Measurements from ENCODE around the gene NIFK. TPM values are rescaled to one million over a fixed set of nuclear protein-coding genes. Genes with fewer than 3 reads are reported as not detected.
A peak's percentile ranks its signal among the peaks of the same experiment; 100 is the strongest.

Gene NIFK
- total and polyA plus RNA-seq, 8 donors = 22.9 to 40.4 (median 25.8) TPM

DNA sequence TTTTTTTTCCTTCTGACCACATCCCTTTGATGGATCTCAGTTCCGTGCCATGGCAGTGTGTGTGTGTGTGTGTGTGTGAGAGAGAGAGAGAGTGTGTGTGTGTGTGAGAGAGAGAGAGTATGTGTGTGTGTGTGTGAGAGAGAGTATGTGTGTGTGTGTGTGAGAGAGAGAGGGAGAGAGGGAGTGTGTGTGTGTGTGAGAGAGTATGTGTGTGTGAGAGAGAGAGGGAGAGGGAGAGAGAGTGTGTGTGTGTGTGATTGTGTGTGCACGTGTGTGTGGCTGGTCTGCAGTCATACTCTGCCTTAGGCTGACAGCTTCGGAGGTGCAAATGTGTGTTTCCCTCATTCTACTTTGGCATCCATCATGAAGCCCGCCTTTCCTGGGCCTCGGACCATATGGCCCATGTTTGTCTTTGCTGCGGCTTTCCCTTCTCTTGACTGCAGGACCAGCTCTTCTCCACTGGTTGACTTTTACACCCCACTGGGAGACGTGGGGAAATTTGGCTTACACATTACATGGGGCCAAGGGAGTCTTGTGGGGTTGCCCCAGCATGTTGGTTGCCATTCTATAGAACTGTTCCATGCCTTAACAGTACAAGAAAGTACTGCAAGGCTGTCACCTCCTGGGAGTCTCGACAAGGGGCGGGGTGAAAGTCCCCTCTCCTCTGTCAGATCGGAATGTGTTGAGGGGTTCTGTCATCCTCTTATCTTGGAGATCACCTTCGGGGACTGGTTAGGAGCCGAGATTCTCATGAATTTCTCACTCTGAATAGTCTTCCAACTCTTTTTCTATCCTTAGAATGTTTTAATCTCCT is 40.4 kb upstream of the NIFK start:
- Histone ChIP-seq H3K27me3 (no peaks in the 10 kb centered on the region), H3K36me3 (no peaks in the 10 kb centered on the region), H3K4me1 (no peaks in the 10 kb centered on the region), H3K9me3 (no peaks in the 10 kb centered on the region), H3K27ac (no peak overlapping the region), H3K4me3 (no peak overlapping the region)
- TF ChIP-seq, protein P1, sequence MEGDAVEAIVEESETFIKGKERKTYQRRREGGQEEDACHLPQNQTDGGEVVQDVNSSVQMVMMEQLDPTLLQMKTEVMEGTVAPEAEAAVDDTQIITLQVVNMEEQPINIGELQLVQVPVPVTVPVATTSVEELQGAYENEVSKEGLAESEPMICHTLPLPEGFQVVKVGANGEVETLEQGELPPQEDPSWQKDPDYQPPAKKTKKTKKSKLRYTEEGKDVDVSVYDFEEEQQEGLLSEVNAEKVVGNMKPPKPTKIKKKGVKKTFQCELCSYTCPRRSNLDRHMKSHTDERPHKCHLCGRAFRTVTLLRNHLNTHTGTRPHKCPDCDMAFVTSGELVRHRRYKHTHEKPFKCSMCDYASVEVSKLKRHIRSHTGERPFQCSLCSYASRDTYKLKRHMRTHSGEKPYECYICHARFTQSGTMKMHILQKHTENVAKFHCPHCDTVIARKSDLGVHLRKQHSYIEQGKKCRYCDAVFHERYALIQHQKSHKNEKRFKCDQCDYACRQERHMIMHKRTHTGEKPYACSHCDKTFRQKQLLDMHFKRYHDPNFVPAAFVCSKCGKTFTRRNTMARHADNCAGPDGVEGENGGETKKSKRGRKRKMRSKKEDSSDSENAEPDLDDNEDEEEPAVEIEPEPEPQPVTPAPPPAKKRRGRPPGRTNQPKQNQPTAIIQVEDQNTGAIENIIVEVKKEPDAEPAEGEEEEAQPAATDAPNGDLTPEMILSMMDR (IDR thresholded peaks at IDR 0.05) = no peak
- intact Hi-C loops (cut with DNase I) = no loop called here
- FAIRE-seq (no peak), ATAC-seq (peak in 1 of 4 donors; percentile 13), DNase-seq (no peak)
- 35 to 37% methylated on average over 12 of the region's 12 CpGs for WGBS, 2 donors

DNA sequence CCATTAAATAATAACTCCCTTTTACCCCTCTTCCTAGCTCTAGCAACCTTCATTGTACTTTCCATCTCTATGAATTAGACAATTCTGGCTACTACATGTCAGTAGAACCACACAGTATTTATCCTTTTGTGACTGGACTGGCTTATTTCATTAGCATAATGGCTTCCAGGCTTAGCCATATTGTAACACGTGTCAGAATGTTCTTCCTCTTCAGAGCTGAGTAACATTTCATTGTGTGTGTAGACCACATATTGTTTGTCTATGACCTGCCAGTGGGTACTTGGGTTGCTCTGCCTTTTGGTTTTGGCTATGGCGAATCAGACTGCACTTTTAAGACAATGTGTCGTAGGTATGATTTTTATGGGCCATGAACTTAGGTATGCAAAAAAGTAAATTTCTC is 39.7 kb upstream of the NIFK start:
- Histone ChIP-seq H3K9me3 (no peaks in the 10 kb centered on the region), H3K4me3 (no peak overlapping the region), H3K27me3 (no peaks in the 10 kb centered on the region), H3K27ac (no peak overlapping the region), H3K36me3 (no peaks in the 10 kb centered on the region), H3K4me1 (no peaks in the 10 kb centered on the region)
- ATAC-seq (no peak), DNase-seq (no peak), FAIRE-seq (no peak)
- TF ChIP-seq, protein P1 (IDR thresholded peaks at IDR 0.05) = no peak
- 77% methylated on average over 3 of the region's 3 CpGs for WGBS, 2 donors
- intact Hi-C loops (cut with DNase I) = no loop called here

DNA sequence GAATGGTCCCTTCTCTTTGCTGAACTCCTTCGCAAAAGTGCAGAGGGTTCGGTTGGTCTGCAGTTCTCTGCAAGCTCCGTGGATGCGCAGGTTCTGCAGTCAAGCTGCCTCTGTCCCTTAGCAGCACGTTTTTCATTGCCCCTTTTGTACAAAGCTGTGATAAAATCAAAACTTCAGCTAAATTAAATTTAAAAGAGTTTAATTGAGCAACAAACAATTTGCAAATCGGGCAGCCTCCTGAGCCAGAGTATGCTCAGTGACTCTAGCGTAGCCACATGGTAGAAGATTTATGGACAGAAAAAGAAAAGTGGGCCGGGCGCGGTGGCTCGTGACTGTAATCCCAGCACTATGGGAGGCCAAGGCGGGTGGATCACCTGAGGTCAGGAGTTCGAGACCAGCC is 37.6 kb upstream of the NIFK start:
- WGBS, 2 donors = 85 to 92% methylated on average over 13 of the region's 13 CpGs
- ATAC-seq (no peak), FAIRE-seq (no peak), DNase-seq (no peak)
- Histone ChIP-seq H3K4me1 (no peaks in the 10 kb centered on the region), H3K4me3 (no peak overlapping the region), H3K27ac (no peak overlapping the region), H3K9me3 (no peaks in the 10 kb centered on the region), H3K27me3 (no peaks in the 10 kb centered on the region), H3K36me3 (no peaks in the 10 kb centered on the region)
- TF ChIP-seq, protein P1 (IDR thresholded peaks at IDR 0.05) = no peak
- intact Hi-C loops (cut with DNase I) = no loop called here

DNA sequence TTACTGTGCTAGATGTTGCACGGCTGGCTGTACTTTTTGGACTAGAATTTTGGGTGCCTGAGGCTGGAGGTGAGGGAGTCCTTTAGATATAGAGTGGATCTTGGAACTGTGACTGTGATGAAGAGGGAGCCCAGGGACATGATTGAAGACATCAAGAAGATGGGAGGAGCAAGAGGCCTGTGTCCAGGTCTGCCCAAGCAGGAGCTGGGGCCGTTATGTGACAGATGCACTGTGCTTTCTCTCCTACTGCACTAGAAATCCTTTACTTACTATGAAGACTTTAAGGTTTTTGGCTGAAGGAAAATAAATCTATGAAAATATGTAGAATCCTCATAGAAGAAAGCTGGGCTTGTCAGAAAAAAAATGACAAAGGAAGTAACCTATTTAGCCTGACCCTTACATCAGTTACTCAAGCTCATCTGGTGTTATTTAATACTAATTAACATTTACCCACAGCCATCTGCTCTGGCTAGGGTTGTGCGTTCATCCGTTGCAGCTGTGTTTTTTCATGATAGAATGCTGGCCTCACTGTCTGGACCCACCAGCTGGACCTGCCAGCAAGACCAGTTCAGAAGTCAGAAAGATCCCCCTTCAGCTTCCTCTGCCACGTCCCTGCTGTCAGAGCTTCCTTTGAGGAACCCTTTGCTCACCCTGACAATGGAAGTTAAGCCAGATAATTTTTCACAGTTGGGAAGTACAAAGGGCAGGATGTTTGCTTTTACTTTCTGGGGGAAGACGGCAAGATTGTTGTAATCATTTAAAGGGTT is 35.5 kb upstream of the NIFK start:
- FAIRE-seq (no peak), ATAC-seq (no peak), DNase-seq (no peak)
- H3K9me3 ChIP-seq = no peaks in the 10 kb centered on the region
- no peaks in the 10 kb centered on the region for H3K4me1 ChIP-seq
- H3K27me3 ChIP-seq = no peaks in the 10 kb centered on the region
- H3K36me3 ChIP-seq = peaks cover 0 to 9% (median 0%) of the 10 kb centered on the region in 3 donors
- H3K27ac ChIP-seq = no peak overlapping the region
- intact Hi-C loops (cut with DNase I) = no loop called here
- TF ChIP-seq, protein P1 (IDR thresholded peaks at IDR 0.05) = no peak
- H3K4me3 ChIP-seq = no peak overlapping the region
- 59 to 66% methylated on average over 6 of the region's 6 CpGs for WGBS, 2 donors
